Cardiac muscle cell (in vitro differentiated cells and primary cell): Measurements from ENCODE around the gene SNAP91. TPM values are rescaled to one million over a fixed set of nuclear protein-coding genes. Genes with fewer than 3 reads are reported as not detected.

Experiments
- DNase-seq, 2 donors: peaks; one replicate each; pipeline versions ENCODE4 v3.0.0 to v3.0.0-alpha.2; 2010 to 2017; ENCODE audit warnings: low read depth in 1 of 2, low spot score in 1 of 2
- H3K27ac ChIP-seq: fragments of 200-600 bp; sonication (generic); 2 replicates; pipeline ENCODE4 v1.5.1; 2016
- H3K27me3 ChIP-seq: fragments of 200-600 bp; sonication (generic); 2 replicates; pipeline ENCODE4 v1.6.0; 2016; ENCODE audit warnings: control low read depth
- H3K36me3 ChIP-seq: fragments of 200-600 bp; sonication (generic); 2 replicates; pipeline ENCODE4 v1.5.1; 2016; ENCODE audit warnings: control low read depth
- H3K4me1 ChIP-seq: fragments of 200-600 bp; sonication (generic); 2 replicates; pipeline ENCODE4 v1.8.1; 2017; ENCODE audit warnings: low read depth, mild to moderate bottlenecking, mixed run types
- H3K4me3 ChIP-seq: fragments of 200-600 bp; sonication (generic); 2 replicates; pipeline ENCODE4 v1.5.1; 2016; ENCODE audit warnings: mild to moderate bottlenecking
- H3K9me3 ChIP-seq: fragments of 200-600 bp; sonication (generic); 2 replicates; pipeline ENCODE4 v1.5.1; 2017; ENCODE audit warnings: low read depth, mild to moderate bottlenecking, control low read depth
- CTCF ChIP-seq: IDR thresholded peaks from 2 replicates; pipeline ENCODE4 v1.5.1; 2012; ENCODE audit warnings: low read depth, mild to moderate bottlenecking, low read length
- polyA plus RNA-seq: library from polyadenylated mRNA; unstranded; fragments of >200 nt; fragmentation: Nextera tagmentation; extraction: Ambion mirVana; gene quantifications from 2 replicates; pipeline ENCODE4 v1.2.1, GENCODE V29; 2016
- total RNA-seq: library from RNA; depleted of rRNA; stranded (reverse); fragments of >200 nt; gene quantifications from 2 replicates; pipeline ENCODE4 v1.2.3, GENCODE V29; 2016

SNAP91 gene
- total and polyA plus RNA-seq, 2 experiments from 2014 or later, result 18.3 to 27.4 TPM

GRCh38 chr6:83696674-83697073, 12.2 kb downstream of the SNAP91 start:
- no peaks in the 10 kb centered on the region for H3K27me3 ChIP-seq
- H3K27ac ChIP-seq, result no peak overlapping the region
- H3K4me3 ChIP-seq, result no peak overlapping the region
- no peak for TF ChIP-seq CTCF
- no peaks in the 10 kb centered on the region for H3K4me1 ChIP-seq
- peak in 1 of 2 donors; percentile 15 for DNase-seq
- no peaks in the 10 kb centered on the region for H3K36me3 ChIP-seq
- no peaks in the 10 kb centered on the region for H3K9me3 ChIP-seq

- H3K27me3 ChIP-seq, result no peaks in the 10 kb centered on the region
- TF ChIP-seq CTCF, result no peak
- no peak for DNase-seq
- no peak overlapping the region for H3K27ac ChIP-seq
- no peaks in the 10 kb centered on the region for H3K4me1 ChIP-seq
- H3K4me3 ChIP-seq, result no peak overlapping the region
- H3K9me3 ChIP-seq, result no peaks in the 10 kb centered on the region
- no peaks in the 10 kb centered on the region for H3K36me3 ChIP-seq
These were observed 23.4 kb downstream of the SNAP91 start for GRCh38 chr6:83685481-83685880.

- no peak overlapping the region for H3K4me3 ChIP-seq
- no peaks in the 10 kb centered on the region for H3K9me3 ChIP-seq
- H3K4me1 ChIP-seq, result no peaks in the 10 kb centered on the region
- H3K27ac ChIP-seq, result no peak overlapping the region
- no peak for DNase-seq
- TF ChIP-seq CTCF, result no peak
- H3K36me3 ChIP-seq, result no peaks in the 10 kb centered on the region
- H3K27me3 ChIP-seq, result no peaks in the 10 kb centered on the region
These were observed 31.1 kb downstream of the SNAP91 start for GRCh38 chr6:83677791-83678190.

- Histone ChIP-seq H3K4me3 (no peak overlapping the region), H3K4me1 (no peaks in the 10 kb centered on the region), H3K27me3 (no peaks in the 10 kb centered on the region), H3K36me3 (no peaks in the 10 kb centered on the region), H3K27ac (no peak overlapping the region), H3K9me3 (no peaks in the 10 kb centered on the region)
- DNase-seq, result no peak
- no peak for TF ChIP-seq CTCF
These were observed 70.9 kb downstream of the SNAP91 start for GRCh38 chr6:83637953-83638352.

- H3K27me3 ChIP-seq, result no peaks in the 10 kb centered on the region
- H3K27ac ChIP-seq, result no peak overlapping the region
- no peak for DNase-seq
- no peaks in the 10 kb centered on the region for H3K9me3 ChIP-seq
- no peak for TF ChIP-seq CTCF
- no peak overlapping the region for H3K4me3 ChIP-seq
- no peaks in the 10 kb centered on the region for H3K36me3 ChIP-seq
- H3K4me1 ChIP-seq, result no peaks in the 10 kb centered on the region
These were observed 72.1 kb downstream of the SNAP91 start for GRCh38 chr6:83636800-83637199.

GRCh38 chr6:83633609-83634008, 75.3 kb downstream of the SNAP91 start:
- H3K36me3 ChIP-seq, result no peaks in the 10 kb centered on the region
- no peaks in the 10 kb centered on the region for H3K9me3 ChIP-seq
- no peak overlapping the region for H3K4me3 ChIP-seq
- no peak for TF ChIP-seq CTCF
- H3K4me1 ChIP-seq, result no peaks in the 10 kb centered on the region
- no peak overlapping the region for H3K27ac ChIP-seq
- DNase-seq, result no peak
- H3K27me3 ChIP-seq, result no peaks in the 10 kb centered on the region
